ENCODE results near the gene BICD1.

DNA sequence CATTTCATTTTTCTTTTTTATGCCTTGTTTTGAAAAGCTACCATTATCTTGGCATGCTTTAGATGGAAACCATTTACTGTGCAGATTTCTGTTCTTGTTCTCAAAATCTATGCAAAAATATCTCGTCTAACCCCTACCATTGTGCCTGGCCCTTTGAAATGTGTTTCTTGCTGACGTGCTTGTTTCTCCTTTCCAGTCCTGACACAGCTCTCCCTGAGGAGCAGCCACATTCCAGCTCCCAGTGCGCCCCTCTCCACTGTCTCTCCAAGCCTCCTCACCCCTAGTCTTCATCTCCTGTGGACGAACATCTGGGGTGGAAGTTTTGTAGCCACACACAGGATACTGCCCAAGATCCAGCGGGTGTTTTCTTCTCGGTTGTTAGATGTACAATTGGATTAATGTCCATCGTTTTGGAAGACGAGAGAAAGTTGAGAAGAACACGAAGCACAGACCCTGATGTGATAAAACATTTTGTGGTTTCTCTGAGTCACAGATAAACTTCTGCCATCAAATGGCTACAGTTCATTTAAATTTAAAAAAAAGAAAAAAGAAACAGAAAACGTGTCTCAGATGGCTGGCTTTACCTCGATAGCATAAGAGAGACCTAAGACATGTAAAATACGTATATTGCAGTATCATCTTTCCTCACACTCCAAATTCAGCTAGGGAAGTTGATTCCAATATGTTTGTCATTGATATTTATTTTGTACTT lies 270.9 kb downstream of the BICD1 start:
- no peak for TF ChIP-seq YY1 (IDR thresholded peaks at IDR 0.05; ENCODE audit: insufficient read depth, insufficient read length)
- no peak for TF ChIP-seq ZNF274 (IDR thresholded peaks at IDR 0.05; ENCODE audit: low read depth, low read length)

All from NT2/D1 (cell line).